Caki2 (cell line): ENCODE measurements around the gene AMN. TPM values are rescaled to one million over a fixed set of nuclear protein-coding genes. Genes with fewer than 3 reads are reported as not detected.

ENCODE experiments used
- DNase-seq: peaks from one replicate; pipeline ENCODE4 v3.0.0-alpha.2; 2015; ENCODE audit warnings: low read depth
- in situ Hi-C: cut with HindIII; loops from 2 replicates; pipeline ENCODE4 v1.10.0; 2016; ENCODE audit warnings: low sequenced_read_pairs, low pct_unique_long_range_greater_than_20kb, mixed read lengths
- total RNA-seq: library from RNA; depleted of rRNA; stranded (reverse); fragments of >200 nt; shearing (Covaris generic); gene quantifications from 2 replicates; pipeline ENCODE4 v1.2.3, GENCODE V29; 2014; ENCODE audit warnings: low replicate concordance; rRNA removed

The AMN gene
- total RNA-seq, 1 experiment from 2014 or later = 1.5 TPM

DNA sequence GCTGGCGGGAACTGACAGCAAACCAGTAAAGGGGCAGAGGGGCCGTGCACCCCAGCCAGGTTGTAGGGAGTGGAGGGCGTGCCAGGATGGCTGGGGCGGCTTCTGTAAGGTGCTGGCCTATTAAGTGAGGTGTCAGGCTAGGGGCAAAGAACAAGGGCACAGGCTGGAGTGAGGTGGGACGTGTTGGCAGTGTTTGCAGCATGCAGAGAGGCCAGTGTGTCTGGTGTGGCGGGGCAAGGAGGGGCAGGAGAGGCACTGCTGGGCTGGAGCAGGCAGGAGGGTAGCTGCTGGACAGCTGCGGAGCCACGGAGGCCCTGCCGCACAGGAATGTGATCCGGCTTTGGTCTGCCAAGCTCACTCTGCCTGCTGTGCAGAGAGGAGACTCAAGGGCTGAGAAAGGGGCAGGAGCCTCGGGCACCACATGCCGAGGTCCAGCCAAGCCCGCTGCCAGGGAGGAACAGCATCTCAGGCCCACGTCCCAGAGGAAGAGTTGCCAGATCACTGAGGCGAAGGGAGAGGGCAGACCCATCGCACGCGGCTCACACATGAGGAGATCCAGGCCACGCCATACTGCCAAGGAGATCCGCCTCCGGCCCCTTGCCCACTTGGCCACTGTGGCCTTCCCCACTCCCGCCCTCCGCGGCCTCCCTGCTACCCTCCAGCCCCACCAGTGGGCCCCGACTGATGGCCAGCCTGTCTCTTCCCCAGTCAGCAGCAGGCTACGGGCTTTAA, 46.8 kb downstream of the AMN start:
- no peak for DNase-seq
- in situ Hi-C loops = no loop called here

DNA sequence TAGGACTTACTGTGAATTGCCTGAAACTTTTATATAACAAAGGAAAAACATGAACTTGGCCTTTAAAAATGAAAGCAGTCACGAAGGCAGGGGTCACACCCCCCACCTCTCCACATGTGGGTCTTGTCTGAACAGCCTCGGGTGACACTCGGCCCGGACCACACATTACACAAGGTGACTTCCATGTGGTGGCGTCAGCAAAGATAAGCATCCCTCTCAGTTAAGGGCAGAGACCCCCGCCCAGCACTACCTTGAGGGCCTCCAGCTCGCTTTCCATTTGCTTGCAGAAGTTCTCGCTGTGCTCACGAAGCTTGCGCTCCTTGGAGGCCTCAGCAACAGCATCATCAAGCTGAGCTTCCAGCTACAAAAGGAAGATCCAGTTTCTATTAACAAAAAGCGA, 47.4 kb downstream of the AMN start:
- in situ Hi-C loops = no loop called here

DNA sequence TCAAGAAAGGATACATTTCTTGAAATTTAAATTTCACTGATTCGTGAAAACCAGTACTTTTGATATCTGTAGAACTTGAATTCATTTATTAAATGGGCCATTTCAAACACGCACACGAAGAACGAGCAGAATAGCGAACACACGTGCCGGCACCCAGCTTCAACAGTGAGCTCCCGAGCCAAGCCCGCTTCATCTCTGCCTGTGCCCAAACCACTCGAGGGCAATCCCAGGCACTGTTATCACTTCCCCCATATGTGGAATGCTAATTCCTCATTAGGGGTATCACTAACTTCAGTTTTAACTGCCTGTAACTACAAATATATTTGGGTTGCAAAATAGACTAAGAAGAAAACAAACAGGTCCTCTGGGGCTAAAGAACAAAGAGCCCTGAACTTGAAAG, 48.0 kb downstream of the AMN start:
- in situ Hi-C loops = no loop called here
- no peak for DNase-seq

More for the DNA sequence above, 47.4 kb downstream of the AMN start:
- no peak for DNase-seq

DNA sequence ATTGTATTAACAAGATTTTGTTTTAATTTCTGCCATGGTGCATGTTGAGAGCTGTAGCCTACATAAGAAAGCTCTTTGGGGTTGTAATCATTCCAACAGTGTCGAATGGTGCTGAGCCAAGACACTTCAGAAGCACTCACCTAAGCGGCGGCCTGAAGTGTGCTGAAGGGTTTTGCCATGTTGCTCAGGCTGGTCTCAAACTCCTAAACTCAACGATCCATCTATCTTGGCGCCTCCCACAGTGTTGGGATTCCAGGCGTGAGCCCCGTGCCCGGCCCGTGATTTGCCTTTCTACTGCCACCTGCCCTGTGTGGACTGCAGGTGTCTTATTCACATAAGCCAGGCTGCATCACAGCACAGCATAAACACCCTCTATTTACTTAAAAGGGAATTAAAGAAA, 48.9 kb downstream of the AMN start:
- DNase-seq = no peak
- in situ Hi-C loops = no loop called here

DNA sequence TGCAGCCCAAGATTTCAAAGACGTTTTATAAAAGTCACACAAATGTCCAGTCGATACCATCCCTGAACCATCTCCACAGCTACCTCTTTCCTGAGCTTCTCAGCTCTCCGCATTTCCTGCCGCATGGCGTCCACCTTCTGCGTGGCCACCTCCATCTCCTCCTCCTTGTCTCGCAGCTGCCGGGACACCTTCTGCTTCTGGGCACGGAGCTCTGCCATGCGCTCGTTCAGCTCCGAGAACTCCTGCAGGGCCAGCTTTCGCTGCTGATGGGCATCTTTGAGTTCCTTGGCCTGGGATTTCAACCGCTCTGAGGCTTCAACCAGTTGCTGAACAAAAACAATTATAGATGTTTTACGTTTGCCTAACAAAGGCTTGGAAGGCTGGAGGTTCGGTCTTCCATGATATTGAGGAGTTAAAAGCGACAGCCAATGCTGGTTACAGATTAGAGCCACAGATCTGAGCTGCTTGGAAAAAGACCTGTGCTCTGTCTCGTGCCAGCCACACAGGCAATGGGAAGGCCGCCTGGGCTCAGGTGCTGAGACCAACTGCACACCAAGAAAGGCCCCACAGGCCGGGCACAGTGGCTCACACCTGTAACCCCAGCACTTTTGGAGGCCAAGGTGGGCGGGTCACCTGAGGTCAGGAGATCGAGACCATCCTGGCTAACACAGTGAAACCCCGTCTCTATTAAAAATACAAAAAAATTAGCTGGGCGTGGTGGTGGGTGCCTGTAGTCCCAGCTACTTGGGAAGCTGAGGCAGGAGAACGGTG, 49.6 kb downstream of the AMN start:
- DNase-seq = no peak
- in situ Hi-C loops = no loop called here

DNA sequence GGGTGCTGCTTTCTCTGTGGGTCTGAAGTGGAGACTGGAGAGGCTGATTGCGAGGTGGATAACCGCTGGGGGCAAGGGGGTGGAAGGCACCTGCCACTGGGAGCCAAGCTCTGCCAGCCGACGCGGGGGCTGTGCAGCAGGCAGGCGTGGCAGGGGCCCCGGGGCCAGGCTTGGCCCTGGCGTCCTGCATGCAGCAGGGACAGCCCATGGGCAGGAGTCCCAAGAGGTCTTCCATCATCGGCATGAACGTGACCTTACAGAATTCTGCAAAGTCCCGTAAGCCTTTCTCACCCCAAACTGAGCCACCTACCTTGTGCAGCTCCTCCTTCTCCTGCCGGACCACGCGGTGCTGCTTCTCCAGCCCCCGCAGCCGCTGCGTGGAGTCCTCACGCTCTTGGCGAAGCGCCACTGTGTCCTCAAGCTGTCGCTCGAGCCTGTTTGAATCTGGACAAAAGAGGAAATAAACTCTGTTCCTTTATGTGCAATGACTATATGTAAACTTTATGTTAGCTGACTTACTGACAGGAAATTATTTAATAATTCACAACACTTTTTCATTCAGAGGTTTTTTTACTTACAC, 51.3 kb downstream of the AMN start:
- in situ Hi-C loops = no loop called here
- no peak for DNase-seq

DNA sequence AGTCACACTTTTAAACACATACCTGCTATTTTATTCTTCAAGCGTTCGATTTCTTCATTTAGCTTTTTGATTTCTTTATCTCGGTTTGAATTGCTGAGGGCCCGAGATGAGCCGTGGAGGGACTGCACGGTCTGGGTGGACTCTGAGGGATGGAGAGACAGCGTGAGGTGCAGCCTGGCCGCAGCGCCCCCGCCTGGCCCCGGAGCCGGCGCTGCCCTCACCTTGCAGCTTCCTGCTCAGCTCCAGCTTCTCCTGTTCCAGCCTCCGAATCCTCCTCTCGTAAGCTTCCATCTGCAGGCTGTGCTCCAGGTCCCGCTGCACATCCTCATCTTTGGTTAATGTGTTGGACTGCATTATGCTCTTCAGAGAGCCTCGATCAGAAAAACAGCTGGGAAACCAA, 53.2 kb downstream of the AMN start:
- in situ Hi-C loops = no loop called here
- DNase-seq = no peak

DNA sequence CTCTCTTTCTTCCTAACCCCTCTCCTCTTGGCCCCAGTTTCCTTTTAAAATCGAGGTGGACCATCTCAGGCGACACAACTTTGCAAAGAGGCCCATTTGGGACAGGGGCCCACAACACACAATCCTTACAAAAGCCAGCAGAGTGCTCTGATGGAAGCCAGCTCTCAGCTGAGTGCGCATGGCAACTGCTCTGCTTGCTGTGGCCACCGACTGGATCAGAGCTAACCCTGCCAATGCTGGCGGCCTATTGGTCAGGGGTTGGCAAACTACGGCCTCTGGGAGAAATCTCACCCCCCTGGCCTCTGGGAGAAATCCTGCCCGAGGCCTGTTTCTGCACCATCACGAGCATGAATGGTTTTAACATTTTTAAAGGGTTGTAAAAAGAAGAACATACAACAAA, 55.0 kb downstream of the AMN start:
- no peak for DNase-seq
- in situ Hi-C loops = no loop called here

DNA sequence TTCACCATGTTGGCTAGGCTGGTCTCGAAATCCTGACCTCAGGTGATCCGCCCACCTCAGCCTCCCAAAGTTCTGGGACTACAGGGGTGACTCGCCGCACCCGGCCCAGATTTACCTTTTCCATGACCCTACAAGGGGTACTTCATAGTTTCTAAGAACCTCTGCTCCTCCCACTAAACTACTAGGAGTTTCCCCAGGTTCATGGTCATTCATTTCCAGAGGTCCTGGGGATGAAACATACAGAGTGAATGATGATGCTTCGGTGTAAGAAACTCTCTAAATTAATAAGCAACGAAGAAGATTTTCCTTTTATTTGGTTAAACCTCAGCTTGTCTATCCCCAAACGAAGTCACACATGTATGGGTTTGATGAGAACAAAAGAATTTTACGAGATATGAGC, 56.9 kb downstream of the AMN start:
- DNase-seq = no peak
- in situ Hi-C loops = no loop called here

DNA sequence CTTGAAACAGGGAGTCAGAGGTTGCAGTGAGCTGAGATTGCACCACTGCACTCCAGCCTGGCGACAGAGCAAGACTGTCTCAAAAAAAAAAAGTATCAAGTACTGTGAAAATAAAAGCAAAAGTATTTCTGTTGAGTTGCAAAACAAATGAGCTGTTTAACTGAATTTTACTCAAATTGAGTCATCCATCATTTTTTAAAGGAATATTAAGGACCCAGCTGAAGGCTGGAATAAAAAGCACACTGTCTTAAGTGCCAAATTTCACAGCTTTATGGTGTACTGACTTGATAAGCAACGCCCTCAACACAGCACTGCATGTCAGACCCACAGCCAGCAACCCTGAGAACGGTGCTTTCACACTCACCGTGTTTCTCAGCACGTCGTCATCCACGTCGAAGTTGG, 57.9 kb downstream of the AMN start:
- in situ Hi-C loops = no loop called here
- DNase-seq = no peak

Other genes starting within 250 kb of the AMN start
- gene TRAF3, start 145.2 kb upstream of the AMN start, total RNA-seq = 4.4 and 13.2 TPM in 2 replicates
- gene CDC42BPB, start 134.9 kb downstream of the AMN start, total RNA-seq = 7.5 and 12.9 TPM in 2 replicates
- 7.5 TPM in 1 of 2 replicates, not detected in the other for gene LBHD2, start 161.5 kb downstream of the AMN start, total RNA-seq
- gene EXOC3L4, start 172.1 kb downstream of the AMN start, total RNA-seq = 0.98 TPM in 1 of 2 replicates, not detected in the other
- gene TNFAIP2, start 200.8 kb downstream of the AMN start, total RNA-seq = 124 and 157 TPM in 2 replicates